RWPE2 (cell line): ENCODE results near the gene SLA2.

Experiments used
- ATAC-seq: fragments of 200-7000 bp; cut with Tn5 transposase; 3 replicates; pipeline ENCODE4 v1.9.1; 2021; ENCODE audit warnings: low read depth
- DNase-seq: peaks from one replicate; pipeline ENCODE4 v3.0.0-alpha.2; 2020; ENCODE audit warnings: low spot score
- H3K27ac ChIP-seq: fragments of 450-650 bp; 2 replicates; pipeline ENCODE4 v1.5.1; 2017; ENCODE audit warnings: mild to moderate bottlenecking; ENCODE audit not compliant: poor library complexity, severe bottlenecking
- H3K27me3 ChIP-seq: fragments of 250-450 bp; sonication (Bioruptor Pico); 2 replicates; pipeline ENCODE4 v1.5.1; 2021; ENCODE audit warnings: mild to moderate bottlenecking, moderate library complexity; ENCODE audit not compliant: insufficient read depth, poor library complexity, severe bottlenecking
- H3K36me3 ChIP-seq: fragments of 250-450 bp; sonication (Bioruptor Pico); 2 replicates; pipeline ENCODE4 v1.5.1; 2020; ENCODE audit warnings: low read depth, mild to moderate bottlenecking, moderate library complexity
- H3K4me1 ChIP-seq: fragments of 250-450 bp; sonication (Bioruptor Pico); 2 replicates; pipeline ENCODE4 v1.5.1; 2021; ENCODE audit warnings: mild to moderate bottlenecking, moderate library complexity; ENCODE audit not compliant: insufficient read depth, poor library complexity, severe bottlenecking
- H3K4me3 ChIP-seq: fragments of 250-450 bp; sonication (Bioruptor Pico); 2 replicates; pipeline ENCODE4 v1.5.1; 2021; ENCODE audit warnings: mild to moderate bottlenecking, moderate library complexity; ENCODE audit not compliant: severe bottlenecking
- H3K9me3 ChIP-seq: fragments of 250-450 bp; sonication (Bioruptor Pico); 2 replicates; pipeline ENCODE4 v1.5.1; 2021; ENCODE audit warnings: mild to moderate bottlenecking, moderate library complexity; ENCODE audit not compliant: severe bottlenecking
- TF ChIP-seq, protein P1 (sequence below): fragments of 450-650 bp; IDR thresholded peaks from one replicate; pipeline ENCODE4 v1.5.1; 2017; ENCODE audit warnings: mild to moderate bottlenecking, moderate library complexity; ENCODE audit not compliant: poor library complexity, severe bottlenecking

The SLA2 gene

GRCh38 chr20:36656733-36657132, 10.7 kb upstream of the SLA2 start:
- TF ChIP-seq, protein P1, sequence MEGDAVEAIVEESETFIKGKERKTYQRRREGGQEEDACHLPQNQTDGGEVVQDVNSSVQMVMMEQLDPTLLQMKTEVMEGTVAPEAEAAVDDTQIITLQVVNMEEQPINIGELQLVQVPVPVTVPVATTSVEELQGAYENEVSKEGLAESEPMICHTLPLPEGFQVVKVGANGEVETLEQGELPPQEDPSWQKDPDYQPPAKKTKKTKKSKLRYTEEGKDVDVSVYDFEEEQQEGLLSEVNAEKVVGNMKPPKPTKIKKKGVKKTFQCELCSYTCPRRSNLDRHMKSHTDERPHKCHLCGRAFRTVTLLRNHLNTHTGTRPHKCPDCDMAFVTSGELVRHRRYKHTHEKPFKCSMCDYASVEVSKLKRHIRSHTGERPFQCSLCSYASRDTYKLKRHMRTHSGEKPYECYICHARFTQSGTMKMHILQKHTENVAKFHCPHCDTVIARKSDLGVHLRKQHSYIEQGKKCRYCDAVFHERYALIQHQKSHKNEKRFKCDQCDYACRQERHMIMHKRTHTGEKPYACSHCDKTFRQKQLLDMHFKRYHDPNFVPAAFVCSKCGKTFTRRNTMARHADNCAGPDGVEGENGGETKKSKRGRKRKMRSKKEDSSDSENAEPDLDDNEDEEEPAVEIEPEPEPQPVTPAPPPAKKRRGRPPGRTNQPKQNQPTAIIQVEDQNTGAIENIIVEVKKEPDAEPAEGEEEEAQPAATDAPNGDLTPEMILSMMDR = no peak
- DNase-seq = no peak
- Histone ChIP-seq H3K4me3 (no peak overlapping the region), H3K4me1 (no peaks in the 10 kb centered on the region), H3K9me3 (no peaks in the 10 kb centered on the region), H3K27me3 (no peaks in the 10 kb centered on the region), H3K27ac (no peak overlapping the region), H3K36me3 (peaks cover 18% of the 10 kb centered on the region; the same call in 1 of the 2 replicates)
- ATAC-seq = no peak

GRCh38 chr20:36655004-36655403, 9.0 kb upstream of the SLA2 start:
- TF ChIP-seq, protein P1 = no peak
- DNase-seq (no peak), ATAC-seq (no peak)
- H3K4me1 ChIP-seq = no peaks in the 10 kb centered on the region
- H3K9me3 ChIP-seq = no peaks in the 10 kb centered on the region
- no peak overlapping the region for H3K4me3 ChIP-seq
- H3K27ac ChIP-seq = no peak overlapping the region
- no peaks in the 10 kb centered on the region for H3K27me3 ChIP-seq
- peaks cover 16% of the 10 kb centered on the region; the same call in 1 of the 2 replicates for H3K36me3 ChIP-seq

DNA sequence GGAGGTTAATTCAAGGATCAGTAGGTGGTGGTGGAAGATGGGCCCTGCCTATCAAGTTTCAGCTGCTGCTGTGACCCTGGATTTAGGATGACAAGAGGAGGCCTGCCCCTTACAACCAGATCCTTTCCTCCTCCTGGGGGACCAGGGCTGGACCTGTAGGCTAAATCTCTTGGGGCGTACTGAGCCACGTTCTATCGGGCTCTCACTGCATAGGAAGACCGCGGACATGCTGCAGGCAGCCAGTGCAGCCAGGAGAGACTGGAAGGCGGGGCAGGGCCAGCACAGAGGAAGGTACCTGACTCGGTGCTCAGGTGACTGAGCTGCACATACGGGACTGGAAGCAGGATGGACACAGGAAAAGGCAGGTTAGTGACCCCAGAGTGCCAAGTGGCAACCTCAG, 8.5 kb upstream of the SLA2 start:
- Histone ChIP-seq H3K27me3 (no peaks in the 10 kb centered on the region), H3K27ac (no peak overlapping the region), H3K4me1 (no peaks in the 10 kb centered on the region), H3K36me3 (peaks cover 12% of the 10 kb centered on the region; the same call in 1 of the 2 replicates), H3K9me3 (no peaks in the 10 kb centered on the region), H3K4me3 (no peak overlapping the region)
- ATAC-seq = no peak
- no peak for DNase-seq
- TF ChIP-seq, protein P1 = no peak

DNA sequence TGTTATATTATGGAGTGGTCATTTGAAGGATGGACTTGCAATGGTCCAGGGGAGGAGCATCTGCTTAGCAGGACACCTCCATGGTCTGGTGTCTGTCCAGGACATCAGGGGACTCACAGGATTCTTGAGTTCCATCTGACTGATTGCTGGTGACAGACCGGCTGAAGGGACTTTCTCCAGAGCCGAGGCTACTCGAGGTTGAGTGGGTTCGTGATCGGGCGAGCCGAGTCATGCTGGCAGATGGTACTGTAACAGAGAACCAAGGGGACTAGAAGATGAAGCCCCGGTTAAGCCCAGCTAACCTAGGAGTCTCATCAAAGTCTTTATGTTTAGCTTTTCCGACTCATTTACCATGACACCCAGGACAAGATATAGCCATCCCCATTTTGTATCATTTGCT, 7.5 kb upstream of the SLA2 start:
- Histone ChIP-seq H3K4me3 (no peak overlapping the region), H3K4me1 (no peaks in the 10 kb centered on the region), H3K27ac (no peak overlapping the region), H3K9me3 (no peaks in the 10 kb centered on the region), H3K27me3 (no peaks in the 10 kb centered on the region), H3K36me3 (peaks cover 8% of the 10 kb centered on the region; the same call in 1 of the 2 replicates)
- no peak for DNase-seq
- TF ChIP-seq, protein P1 = no peak
- no peak for ATAC-seq

DNA sequence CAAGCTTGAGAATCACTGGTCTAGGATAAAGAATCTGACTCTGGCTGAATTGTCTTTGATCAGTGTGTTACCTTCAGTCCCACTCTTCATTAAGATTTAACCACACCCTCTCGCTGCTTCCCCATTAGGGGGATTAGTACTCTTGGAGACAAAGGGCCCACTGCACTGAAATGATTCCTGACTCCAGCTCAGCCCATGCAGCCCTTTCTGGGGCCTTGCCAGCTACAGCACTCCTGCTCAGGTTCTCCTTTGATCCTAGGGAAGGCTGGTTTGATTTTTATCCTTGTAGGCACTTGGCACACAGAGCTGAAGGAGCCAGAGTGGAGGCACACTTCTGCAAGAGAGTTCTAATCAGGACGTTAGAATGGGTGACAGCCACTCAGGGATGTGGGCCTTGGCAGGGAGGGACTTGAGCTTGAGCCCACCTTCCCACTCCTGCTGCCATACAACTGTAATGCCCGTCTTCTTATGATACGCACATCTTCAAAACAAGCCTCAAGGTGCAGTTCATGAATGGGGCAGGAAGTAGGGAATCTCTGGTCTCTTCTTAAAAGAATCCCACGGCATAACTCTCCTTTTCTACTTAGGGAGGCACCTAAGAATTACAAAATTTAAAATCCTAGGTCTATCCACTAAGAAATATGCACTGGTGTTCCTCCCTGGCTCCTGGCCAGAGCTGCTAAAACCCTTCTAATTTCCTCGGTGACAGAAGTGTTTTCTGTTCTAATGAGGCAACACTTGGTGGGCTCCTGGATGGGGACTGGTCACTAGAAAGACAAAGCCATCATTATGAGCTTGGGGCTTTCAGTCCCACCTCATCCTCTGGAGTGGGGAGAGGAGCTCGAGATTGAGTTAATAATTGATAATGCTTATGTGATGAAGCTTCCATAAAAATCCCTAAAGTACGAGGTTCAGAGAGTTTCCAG, 1.5 kb upstream of the SLA2 start:
- TF ChIP-seq, protein P1 = no peak
- no peaks in the 10 kb centered on the region for H3K27me3 ChIP-seq
- no peaks in the 10 kb centered on the region for H3K9me3 ChIP-seq
- no peak for DNase-seq
- ATAC-seq = no peak; the same call in 2 of the 3 replicates
- H3K4me1 ChIP-seq = peaks cover 5% of the 10 kb centered on the region
- H3K36me3 ChIP-seq = no peaks in the 10 kb centered on the region
- no peak overlapping the region for H3K27ac ChIP-seq
- no peak overlapping the region for H3K4me3 ChIP-seq
